HG03103 (cell line): ENCODE results near the gene KAT2A.
"Not testable (repeated sequence)": the region's sequence is repeated elsewhere in the genome, so short reads cannot be mapped to it uniquely, and the experiment has no call there.

ENCODE experiments used
- ATAC-seq: cut with Tn5 transposase; IDR thresholded peaks from one replicate; pipeline ENCODE4 v1.9.1; 2021; ENCODE audit warnings: low read depth; ENCODE audit not compliant: unreplicated experiment

The KAT2A gene

DNA sequence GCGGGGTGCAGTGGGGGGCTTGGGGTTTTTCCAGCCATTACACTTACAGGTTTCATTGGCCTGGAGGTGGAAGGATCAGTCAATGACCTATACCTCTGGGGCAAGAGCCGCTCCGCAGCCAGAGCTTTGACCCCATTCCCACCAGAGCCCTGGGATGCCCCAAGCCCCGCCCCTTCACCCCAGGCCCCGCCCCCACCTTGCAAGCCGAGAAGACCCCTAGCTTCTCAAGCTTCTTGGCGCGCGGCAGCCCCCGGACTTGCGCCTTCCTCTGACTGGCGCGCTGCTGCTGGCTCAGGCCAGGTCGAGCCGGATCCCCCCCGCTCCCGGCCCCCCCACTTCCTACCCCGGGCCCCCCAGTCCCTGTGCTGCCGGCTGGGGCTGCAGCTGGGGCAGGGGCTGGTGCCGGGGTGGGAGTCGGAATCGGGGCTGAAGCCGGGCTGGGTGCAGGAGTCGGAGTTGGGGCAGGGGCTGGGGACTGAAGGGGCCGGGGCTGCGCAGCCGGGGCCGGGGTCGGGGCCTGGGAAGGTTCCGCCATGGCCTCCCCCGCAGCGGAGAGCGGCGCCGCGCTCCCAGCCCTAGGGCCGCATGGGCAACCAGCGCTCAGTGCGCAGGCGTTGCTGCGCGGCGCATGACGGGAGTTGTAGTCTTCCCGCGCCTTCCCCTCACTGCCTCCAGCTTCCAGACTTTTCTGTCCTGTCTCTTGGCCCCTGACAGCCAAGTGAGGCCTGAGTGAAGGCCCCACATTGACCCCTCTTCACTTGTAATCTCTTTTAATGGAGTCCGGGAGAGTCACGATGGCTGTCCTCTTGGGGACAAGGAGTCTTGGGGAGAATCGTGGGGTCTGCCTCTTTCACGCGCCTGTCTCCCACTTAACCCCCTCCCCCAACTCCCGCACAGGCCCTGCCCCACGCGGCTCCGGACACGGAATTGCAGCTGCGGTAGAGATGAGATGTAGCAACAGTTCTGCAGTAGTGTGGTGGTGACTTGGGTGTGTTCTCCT is at the start of gene KAT2A:
Gene KAT2A, minus strand, starts transcription at position 598 of the 1,000 bp plus-strand sequence. Its CDS starts 63 bp downstream, at position 535.
- ATAC-seq: no peak

DNA sequence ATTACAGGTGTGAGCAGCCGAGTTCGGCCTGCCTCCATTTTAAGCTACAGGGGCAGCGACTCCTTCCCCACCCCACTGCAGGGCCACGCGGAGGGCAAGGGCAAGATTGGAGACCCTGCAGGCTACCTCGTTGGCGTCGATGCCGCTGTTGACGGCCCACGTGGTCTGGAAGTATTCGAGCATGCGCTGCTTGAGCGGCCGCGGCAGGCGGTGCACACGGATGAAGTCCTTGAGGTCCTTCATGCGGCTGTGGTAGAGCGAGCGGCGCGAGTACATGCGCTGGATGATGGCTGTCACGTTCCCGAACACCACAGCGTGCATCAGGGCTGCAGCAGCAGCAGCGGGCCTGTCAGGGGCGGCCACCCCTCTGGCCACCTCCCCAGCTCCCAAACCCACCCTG is 48.2 kb upstream of the KAT2A start:
- no peak for ATAC-seq

DNA sequence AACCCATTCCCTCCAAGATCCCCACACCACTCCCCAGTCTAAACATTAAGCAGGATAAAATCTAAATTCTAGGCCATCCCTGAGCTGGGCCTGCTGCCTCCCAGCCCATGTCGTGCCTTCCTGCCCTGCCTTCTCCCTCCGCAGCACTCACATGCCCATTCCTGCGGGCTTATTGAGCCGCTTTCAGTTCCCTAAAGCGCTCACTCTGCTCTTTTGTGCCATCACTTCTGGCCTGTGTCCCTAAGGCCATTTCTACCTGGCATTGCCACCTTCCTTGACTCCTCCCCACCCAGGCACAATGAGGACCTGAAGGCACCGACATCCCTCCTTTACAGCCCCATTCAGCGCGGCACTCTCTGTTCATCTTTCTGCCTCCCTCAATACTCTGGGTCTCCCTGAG is 46.6 kb upstream of the KAT2A start:
- ATAC-seq: no peak

DNA sequence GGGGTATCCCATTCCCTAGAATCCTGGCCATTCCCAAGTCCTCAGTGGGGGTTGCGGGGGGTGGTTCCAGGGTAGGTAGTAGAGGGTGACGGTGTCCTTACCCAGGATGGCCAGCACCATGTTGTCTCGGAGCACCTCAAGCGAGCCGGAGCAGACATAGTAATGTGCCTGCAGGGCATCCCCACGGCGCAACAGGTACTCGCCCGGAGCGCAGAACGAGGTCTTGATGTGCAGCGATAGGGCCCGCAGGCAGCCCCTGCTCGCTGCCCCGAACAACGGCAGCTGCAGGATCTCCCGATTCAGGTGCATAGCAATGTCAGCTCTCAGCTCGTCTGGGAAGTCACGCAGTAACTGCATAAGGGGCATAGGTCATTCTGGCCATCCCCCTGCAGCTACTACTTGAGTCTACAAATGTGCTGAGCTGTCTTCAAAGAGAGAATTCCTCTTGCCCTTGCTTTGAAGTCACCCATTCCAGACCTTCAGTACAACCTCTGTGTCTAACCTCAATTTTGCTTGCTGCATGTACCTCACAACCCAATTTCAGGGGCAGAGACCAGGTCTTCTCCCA is 45.1 kb upstream of the KAT2A start:
- no peak for ATAC-seq

DNA sequence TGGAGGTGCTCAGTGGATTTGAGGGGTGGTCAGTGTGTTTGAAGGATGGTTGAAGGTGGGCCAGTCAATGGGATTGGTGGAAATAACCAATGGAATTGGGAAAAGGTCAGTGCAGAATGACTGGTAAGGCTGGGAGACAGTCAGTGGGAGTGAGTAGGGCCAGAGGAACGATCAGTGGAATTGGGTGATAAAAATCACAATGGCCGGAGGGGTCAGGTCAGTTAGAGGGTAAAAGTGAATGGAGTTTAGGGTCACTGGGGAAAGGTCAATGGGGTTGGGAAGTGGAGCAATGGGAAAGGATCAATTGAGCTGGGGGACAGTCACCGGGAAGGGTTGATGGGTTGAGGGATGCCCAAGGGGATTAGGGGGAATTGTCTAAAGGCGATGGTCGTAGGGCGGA is 44.6 kb upstream of the KAT2A start:
- no peak for ATAC-seq

DNA sequence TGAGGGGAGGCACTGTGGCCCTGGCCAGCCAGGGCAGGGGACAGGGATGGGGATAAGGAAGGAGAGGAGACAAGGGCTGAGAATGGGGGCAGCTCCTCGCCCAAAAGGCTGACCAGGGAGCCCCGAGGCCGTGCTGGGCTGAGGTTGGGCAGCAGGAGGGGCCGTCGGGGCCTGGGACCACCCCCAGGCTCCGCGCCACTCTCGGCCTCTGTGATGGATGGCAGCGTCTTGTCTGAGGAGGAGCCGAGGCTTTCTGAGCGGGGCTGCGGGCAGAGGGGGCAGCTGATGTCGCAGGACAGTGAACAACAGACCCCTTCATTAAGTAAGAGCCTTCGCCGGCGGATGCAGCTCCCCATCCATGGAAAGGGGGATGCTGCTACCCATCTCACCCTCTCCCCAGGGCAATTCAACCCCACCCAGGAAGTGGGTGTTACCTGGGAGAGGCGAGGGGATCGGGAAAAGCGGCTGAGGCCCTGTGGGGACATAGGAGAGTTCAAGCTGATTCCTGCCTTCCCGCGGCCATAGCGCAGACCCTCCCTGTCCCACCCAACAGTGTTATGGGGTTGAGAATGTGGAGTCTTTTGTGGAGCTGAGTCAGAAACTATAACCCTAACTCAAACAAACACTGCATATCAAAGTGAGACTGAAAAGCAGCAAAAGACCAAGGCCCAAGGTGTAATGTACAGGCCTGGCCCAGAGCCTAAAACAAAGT is 42.7 kb upstream of the KAT2A start:
- no peak for ATAC-seq

DNA sequence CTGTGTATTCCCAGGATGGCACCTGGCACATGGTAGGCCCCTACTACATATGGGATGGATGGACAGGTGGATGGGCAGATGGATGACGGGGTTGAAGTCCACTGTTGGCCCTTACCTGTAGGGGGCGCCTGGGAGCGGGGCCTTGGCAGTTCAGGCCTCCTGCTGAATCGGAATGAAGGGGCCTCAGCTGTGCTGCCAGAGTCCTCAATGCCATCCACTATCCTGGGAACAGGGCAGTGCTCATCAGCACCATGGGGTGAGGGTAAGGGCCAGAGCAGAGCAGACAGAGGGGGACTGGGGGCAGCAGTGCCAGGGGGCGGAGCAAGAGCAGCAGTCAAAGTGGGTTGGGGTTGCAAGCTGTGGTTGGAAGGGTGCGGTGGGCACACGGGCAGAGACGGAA is 41.9 kb upstream of the KAT2A start:
- no peak for ATAC-seq

DNA sequence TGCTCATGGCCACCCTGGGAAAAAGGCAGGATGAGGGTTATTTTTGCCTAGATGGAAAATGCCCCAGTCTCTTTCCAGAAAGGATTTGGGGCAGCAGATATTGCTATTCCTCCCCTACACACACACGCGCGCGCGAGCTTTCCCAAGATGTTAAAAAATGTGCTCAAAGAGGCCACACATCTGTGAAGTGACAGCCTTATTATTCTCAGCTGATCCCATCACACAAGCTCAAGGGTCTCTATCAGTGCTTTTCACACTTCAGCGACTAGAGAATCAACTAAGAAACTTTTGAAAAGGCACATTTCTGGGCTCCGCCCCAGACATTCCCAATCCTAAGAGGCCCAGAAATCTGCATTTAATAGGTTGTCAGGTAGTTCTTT is 39.4 kb upstream of the KAT2A start:
- ATAC-seq: no peak

DNA sequence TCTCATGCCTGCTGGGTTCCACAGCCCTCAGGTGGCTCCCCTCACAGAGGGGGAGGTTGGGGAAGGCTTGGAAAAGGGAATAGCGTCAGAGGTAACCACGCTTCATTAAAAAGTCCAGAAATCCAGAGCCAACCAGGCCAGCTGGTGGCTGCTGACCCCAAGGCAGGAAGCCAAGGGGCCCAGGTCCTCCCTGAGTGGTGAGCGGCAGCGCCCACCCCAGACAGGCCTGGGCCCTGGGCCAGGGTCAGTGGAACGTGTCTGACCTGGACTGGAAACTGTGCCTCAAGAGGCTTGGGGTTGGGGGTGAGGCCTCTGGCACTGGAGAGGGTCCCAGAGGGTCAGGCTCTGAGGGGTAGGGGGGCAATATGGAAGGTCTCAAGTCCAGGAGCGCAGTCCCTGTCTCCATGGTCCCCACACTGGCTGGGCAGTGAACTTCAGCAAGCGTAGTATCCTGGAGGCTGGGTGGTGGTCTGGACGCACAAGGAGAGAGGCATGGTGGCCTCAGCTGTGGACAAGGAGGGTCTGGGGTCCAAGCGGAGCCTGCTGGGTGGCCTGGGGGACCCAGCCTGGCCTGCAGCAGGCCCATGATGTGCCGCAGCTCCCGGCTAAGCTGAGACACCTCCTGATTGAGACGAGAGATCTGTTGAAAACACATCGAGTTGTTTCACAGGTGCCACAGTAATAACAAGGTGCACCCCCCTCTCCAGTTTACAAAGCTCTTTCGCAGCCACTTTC is 38.8 kb upstream of the KAT2A start:
- ATAC-seq: no peak

DNA sequence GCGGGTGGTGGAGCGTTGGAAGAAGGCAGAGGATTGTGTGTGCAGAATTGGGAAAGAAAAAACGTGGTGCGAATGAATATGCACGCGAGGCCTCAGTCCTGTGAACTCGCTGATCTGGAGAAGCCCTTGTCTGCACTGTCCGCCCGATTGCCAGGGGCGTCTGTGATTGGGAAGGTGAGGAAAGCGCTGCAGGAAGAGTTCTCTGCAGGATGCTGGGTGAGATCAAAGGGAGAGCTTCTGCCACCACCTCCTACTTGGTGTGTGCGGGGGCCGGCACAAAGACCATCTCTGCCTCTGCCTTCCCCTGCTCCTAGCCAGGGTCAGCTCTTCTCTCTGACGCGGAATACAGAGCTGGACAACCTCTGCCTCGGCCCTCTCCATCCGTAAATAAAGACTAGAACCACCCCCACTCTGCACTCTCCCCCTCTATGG is 34.5 kb upstream of the KAT2A start:
- ATAC-seq: no peak

DNA sequence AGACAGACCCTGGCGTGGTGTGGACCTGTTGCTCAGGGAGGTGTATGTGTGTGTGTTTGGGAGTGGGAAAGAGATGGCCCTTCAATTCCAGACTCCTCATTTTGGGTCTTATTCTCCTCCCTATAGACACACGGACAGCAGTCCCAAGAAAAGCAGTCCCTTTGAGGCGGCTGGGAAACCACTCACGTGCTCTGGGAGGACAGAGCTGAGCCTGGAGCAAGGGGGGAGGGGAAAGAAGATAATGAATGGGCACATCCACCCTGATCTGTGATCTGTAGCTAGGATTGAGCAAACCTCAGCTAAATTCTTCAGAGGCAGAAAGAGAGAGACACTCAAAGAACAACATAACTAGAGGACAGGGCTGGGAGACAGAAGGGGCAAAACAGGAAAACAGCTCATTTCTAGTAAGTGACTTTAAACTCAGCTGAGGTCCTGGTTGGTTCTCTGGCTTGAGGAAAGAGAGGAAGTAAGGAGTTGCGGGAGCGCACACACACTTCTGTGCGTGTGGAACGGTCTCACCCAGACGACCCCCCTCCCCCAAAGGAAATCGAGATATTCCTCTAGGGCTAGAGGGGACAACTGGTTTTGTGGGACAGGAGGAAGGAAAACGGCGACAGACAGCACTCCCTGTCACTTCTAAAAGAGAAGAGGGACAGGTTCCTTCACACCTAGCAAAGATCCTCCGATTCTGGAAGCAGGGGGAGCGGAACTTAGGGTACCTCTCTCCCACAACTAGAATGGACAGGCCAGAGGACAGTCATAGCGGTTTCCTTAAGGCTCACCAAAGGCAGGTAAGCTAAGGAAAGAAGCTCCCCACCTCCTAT is 33.0 kb upstream of the KAT2A start:
- ATAC-seq: no peak

DNA sequence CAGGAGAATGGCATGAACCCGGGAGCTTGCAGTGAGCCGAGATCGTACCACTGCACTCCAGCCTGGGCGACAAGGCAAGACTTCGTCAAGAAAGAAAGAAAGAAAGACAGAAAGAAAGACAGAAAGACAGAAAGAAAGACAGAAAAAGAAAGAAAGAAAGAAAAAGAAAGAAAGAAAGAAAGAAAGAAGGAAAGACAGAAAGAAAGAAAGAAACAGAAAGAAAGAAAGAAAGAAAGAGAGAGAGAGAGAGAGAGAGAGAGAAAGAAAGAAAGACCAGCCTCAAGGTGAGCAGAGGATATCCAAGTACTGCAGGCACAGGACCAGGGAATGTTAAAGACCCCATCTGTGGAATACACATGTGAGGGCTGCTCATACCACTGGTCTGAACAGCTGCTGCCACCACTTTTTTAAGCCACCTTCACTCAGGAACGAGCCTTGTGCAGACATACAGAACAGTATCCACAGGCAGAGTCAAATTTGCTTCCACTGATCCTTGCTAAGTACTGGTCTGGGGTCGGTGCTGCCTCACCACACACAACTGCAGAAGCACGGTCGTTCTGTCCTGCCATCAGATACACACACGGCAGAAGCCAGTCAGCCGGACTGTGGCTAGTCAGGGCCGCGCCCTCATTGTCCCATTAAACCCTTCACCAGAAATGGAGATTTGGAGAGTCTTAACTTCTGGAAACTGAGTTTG is 25.9 kb upstream of the KAT2A start:
- no peak for ATAC-seq

DNA sequence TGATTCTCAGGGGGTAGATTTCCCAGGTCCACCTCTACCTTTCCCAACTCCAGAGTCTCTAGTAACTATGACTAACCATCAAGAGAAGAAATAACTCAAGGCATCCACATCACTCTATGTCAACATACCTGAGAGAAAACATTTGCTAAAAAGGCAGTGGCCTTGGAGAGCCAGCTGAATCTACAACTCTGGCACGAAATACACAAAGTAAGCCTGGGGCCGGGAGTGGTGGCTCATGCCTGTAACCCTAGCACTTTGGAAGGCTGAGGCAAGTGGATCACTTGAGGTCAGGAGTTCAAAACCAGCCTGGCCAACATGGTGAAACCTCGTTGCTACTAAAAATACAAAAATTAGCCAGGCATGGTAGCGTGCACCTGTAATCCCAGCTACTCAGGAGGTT is 22.0 kb upstream of the KAT2A start:
- ATAC-seq: not testable (repeated sequence)

DNA sequence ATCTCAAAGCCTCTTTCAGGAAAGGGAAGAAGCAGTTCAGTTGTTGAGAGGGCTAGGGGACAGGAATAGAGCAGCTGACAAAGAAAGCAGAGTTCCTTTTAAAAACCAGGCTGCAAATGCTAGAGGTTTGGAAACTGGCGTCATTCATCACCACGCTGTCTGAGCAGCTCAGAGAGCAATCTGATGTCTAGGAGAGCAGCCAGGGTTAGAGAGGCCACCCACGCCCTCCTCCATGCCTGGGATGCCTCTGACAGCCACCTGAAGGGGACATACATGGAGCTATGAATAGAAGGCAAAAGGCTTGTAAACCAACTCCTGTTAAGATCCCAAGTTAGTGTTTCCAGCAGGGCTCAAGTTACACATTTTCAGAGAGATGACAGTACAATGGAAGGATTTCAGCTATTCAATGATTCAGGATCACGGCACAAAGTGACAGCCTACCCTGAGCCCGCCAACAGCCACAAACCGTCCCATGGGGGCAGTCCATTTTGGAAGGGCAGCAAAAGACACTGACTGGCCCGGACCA is 21.3 kb upstream of the KAT2A start:
- no peak for ATAC-seq

DNA sequence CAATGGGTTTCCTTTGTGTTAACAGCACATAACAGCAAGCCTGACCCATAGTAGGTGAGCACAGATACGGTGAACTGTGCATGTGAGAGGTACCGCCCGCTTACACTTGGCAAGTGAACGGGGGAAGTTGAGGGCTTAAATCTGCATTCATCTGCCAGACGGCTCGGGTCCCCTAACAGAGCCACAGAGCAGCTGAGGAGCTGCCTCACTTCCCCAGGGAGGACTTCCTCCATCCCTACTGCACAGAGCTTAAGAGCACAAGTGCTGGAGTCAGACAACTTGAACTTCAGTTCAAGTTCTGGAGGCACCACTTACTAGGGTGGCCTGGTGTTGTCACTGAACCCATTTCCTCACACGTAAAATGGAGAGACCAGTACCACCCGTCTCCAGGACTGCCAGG is 20.2 kb upstream of the KAT2A start:
- ATAC-seq: no peak

DNA sequence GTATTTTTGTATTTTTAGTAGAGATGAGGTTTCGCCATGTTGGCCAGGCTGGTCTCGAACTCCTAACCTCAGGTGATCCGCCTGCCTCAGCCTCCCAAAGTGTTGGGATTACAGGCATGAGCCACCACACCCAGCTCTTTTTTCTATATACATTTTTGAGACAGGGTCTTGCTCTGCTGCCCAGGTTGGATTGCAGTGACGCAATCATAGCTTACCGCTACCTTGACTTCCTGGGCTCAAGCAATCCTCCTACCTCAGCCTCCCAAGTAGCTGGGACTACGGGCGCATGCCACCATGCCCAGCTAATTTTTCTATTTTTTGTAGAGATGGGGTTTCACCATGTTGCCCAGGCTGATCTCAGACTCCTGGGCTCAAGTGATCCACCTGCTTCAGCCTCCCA is 19.5 kb upstream of the KAT2A start:
- ATAC-seq: not testable (repeated sequence)

DNA sequence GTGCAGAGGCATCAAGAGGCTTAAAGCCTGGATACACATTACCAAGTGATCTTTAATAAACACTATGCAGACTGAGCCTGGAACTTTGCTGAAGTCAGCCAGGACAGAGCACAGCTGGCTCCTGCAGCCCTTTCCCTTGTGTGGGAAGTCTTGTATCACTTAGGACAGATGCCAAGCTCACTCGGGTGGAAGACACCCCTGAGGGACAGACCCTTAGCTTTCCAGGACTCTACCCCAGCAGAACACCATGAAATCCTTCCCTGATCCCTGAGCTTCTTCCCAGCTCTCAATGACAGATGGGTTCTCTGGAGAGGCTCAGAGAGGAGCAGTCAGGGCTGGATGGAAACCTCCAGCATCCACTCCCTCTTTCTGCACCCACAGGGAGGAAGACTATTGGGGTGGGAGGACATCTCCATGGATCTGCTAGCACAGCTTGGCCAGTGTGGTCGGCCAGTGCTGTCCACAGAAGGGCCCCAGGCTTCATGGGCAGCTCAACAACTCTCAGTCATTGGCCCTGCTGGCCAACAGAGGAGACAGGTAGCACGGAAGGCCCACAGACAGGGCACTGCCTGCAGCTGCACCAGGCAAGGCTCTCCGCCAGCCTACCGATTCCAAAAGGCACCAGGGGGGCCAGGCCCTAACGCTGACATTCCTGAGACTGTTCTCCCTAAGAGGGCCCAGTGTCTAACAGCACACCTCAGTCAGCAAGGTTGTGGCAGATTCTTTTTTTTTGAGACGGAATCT is 17.8 kb upstream of the KAT2A start:
- no peak for ATAC-seq

DNA sequence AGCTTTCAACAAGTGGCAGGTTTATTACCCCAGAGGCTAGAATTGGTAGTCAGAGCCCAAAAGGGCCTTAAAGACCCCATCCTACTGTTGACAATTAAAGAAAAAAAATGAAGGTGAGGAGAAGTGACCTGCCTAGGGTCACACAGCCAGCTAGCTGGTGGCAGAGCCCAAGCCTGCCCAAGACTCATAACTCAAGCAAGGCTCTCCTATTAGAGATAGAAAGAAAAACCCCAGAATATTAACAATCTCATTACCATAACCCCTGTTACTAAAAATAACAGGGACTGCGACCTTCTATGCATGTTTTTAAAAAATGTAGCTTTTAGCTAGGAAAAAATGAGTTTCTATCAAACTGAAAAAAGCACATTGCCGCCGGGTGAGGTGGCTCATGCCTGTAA is 15.5 kb upstream of the KAT2A start:
- no peak for ATAC-seq
